ENCODE data around the gene STXBP4.

Gene STXBP4

DNA sequence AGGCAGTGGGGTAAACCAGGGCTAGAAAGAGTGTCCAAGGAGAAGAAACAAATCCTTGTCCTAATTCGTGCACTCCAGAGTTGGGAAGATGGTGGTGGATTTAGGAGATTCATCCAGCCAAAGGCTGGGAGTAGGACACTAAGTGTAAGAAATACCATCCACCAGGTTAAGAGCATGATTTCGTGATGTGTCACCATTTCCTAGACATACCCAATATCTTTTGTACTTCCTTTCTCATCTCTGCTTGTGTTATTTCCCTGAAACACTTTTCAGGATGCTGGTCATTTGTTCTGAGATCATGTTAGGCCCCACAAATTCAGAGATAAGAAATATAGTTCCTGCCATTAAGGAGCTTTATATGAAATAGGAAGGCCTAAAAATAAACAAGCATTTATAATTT, 189.9 kb downstream of the STXBP4 start:
- no peak overlapping the region for H3K4me2 ChIP-seq
- no peak for TF ChIP-seq Cebpa-rat (IDR thresholded peaks at IDR 0.05)

DNA sequence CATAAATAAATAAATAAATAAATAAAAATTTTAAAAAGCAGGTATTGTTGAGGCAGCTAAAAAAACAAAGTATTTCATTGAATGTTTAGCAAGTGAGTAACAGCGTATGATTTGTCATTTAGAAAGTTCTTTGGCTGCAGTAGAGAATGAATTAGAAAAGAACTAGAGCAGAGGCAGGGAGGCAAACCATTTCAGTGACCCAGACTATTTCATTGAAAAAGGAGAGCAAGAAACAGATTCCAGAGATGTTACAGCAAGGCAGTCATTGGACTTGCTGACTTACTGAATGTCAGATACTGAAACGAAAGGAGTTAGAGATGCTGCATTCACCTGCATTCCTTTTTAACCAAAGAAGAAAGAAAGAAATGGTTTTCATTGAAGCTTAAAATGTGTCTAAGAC, 190.7 kb downstream of the STXBP4 start:
- no peak for TF ChIP-seq Cebpa-rat (IDR thresholded peaks at IDR 0.05)
- H3K27ac ChIP-seq = no peak overlapping the region
- no peaks in the 10 kb centered on the region for H3K9me3 ChIP-seq
- H3K4me1 ChIP-seq = no peaks in the 10 kb centered on the region
- no peak overlapping the region for H3K9ac ChIP-seq
- H4K20me1 ChIP-seq = no peaks in the 10 kb centered on the region
- H3K4me3 ChIP-seq = no peak overlapping the region
- no peak overlapping the region for H3K4me2 ChIP-seq
- H3K27me3 ChIP-seq = no peaks in the 10 kb centered on the region
- peaks cover 9% of the 10 kb centered on the region; the same call in 1 of the 2 replicates for H3K36me3 ChIP-seq

More for the DNA sequence above, 189.9 kb downstream of the STXBP4 start:
- H3K36me3 ChIP-seq = peaks cover 9% of the 10 kb centered on the region; the same call in 1 of the 2 replicates
- no peak overlapping the region for H3K9ac ChIP-seq
- H3K4me1 ChIP-seq = no peaks in the 10 kb centered on the region
- H3K27me3 ChIP-seq = no peaks in the 10 kb centered on the region
- no peak overlapping the region for H3K27ac ChIP-seq
- no peaks in the 10 kb centered on the region for H3K9me3 ChIP-seq
- H4K20me1 ChIP-seq = no peaks in the 10 kb centered on the region
- H3K4me3 ChIP-seq = no peak overlapping the region

DNA sequence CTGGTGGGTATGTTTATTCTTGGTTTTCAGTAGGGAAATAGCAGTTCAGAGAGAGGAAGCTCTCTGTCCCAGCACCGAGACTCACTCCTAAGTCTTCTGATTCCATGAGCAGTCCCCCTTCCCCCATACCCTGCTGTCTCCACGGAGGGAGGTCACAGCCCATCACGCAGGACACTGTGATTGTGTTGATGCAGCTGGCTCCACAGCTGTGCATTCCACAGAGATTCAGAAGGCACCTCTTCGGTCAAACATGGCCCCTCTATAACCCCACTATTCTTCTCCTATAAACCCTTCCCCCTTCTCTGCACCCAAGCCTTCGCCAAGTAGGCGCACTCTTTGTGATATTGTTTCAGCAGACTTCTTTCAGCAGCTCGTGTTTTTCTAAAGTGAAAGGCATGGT, 191.9 kb downstream of the STXBP4 start:
- no peak for TF ChIP-seq Cebpa-rat (IDR thresholded peaks at IDR 0.05)
- no peak overlapping the region for H3K27ac ChIP-seq
- H3K4me1 ChIP-seq = no peaks in the 10 kb centered on the region
- H3K4me3 ChIP-seq = no peak overlapping the region
- H3K9ac ChIP-seq = no peak overlapping the region
- no peaks in the 10 kb centered on the region for H3K9me3 ChIP-seq
- peaks cover 9% of the 10 kb centered on the region; the same call in 1 of the 2 replicates for H3K36me3 ChIP-seq
- H3K4me2 ChIP-seq = no peak overlapping the region
- H3K27me3 ChIP-seq = no peaks in the 10 kb centered on the region
- no peaks in the 10 kb centered on the region for H4K20me1 ChIP-seq

DNA sequence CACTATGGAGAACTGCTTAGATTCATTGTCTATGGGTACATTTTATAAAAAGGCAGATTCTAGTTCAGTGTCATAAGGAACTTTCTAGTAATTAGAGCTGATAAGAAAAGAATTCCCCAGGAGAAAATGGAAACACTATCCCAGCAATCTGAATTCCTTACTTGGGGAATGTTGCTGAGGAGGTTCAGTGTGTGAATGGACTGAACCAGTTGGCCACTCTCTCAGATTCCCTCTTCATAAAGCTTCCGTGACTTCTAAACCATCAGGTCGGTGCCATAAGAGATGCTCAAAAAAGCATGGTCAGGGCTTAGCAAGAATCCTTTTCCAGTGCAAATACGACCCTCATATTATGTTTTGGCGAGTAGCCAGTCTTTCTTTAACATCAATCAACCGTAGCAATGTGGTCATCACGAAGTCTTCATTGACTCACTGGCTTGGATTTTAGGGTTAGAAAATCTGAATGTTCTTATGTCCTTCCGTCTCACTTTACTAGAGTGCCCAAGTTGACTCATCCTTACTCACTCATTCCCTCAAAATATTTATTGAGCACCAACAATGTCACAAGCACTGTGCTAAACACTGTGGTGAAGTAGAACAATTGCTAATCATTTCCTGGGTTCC, 193.5 kb downstream of the STXBP4 start:
- Histone ChIP-seq H4K20me1 (no peaks in the 10 kb centered on the region), H3K36me3 (peaks cover 9% of the 10 kb centered on the region; the same call in 1 of the 2 replicates), H3K9me3 (no peaks in the 10 kb centered on the region), H3K4me3 (no peak overlapping the region), H3K27ac (no peak overlapping the region), H3K9ac (no peak overlapping the region), H3K4me2 (no peak overlapping the region), H3K27me3 (no peaks in the 10 kb centered on the region), H3K4me1 (no peaks in the 10 kb centered on the region)
- no peak for TF ChIP-seq Cebpa-rat (IDR thresholded peaks at IDR 0.05)

DNA sequence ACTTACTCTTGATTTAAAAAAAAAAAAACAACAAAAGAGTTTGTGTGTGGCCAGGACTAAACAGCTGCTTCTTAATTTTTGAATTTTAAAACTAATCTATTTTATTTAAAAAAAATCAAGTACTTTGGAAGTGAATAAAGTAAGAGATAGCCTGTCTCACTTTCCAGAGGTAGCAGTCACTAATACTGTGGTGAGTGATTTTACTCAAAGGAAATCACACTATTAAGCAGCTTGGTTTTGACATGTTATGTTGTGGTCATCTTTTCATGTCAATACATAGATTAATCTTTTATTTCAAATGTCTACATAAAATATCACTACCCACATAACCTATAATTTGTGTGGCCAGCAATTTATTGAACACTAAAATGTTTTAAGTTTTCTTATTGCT, 194.0 kb downstream of the STXBP4 start:
- Histone ChIP-seq H3K4me1 (no peaks in the 10 kb centered on the region), H4K20me1 (no peaks in the 10 kb centered on the region), H3K9me3 (no peaks in the 10 kb centered on the region), H3K4me3 (no peak overlapping the region), H3K27me3 (no peaks in the 10 kb centered on the region), H3K36me3 (peaks cover 9% of the 10 kb centered on the region; the same call in 1 of the 2 replicates), H3K4me2 (no peak overlapping the region), H3K9ac (no peak overlapping the region), H3K27ac (no peak overlapping the region)
- no peak for TF ChIP-seq Cebpa-rat (IDR thresholded peaks at IDR 0.05)

DNA sequence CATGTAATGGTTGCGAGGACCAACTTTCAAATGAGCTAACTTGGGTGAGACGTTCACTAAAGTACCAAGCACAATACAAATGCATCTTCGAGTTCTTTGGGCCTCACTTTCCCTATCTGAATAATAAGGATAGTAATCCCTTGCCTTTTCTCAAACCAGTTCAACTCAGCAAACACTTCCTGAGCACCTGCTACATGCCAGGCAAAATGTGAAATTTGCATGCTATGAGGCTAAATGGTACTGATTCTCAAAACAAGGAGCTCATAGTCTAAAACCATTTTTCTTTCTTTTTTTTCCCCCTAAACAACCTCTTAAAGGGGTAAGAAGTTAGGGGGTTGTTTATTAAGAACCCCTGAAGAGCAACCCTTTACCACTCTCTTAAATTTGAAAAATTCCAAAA, 194.8 kb downstream of the STXBP4 start:
- H3K4me1 ChIP-seq = no peaks in the 10 kb centered on the region
- no peak overlapping the region for H3K9ac ChIP-seq
- TF ChIP-seq Cebpa-rat (IDR thresholded peaks at IDR 0.05) = no peak
- H3K4me2 ChIP-seq = no peak overlapping the region
- H3K27ac ChIP-seq = no peak overlapping the region
- H4K20me1 ChIP-seq = no peaks in the 10 kb centered on the region
- H3K27me3 ChIP-seq = no peaks in the 10 kb centered on the region
- H3K4me3 ChIP-seq = no peak overlapping the region
- H3K36me3 ChIP-seq = peaks cover 9% of the 10 kb centered on the region; the same call in 1 of the 2 replicates
- no peaks in the 10 kb centered on the region for H3K9me3 ChIP-seq

DNA sequence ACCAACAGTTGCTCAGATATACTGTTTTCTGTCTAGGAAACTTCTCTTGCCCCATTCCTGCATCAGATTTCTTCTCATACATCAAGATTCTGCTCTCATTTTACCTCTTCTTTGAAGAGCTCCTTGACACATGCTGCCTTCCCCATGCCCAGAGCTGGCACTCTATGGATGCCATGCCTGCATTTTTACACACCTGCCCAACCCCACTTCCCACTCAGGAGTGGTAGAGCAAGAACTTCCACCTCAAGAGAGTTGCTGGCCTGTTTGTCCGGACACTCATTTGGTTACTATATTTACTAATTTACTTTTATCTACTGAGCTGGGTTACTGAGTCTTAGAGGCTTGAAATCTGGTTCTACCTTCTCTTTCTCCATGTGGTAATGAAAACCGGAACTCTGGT, 197.9 kb downstream of the STXBP4 start:
- Histone ChIP-seq H3K36me3 (no peaks in the 10 kb centered on the region), H4K20me1 (no peaks in the 10 kb centered on the region), H3K4me1 (peaks cover 11% of the 10 kb centered on the region), H3K9ac (no peak overlapping the region), H3K27ac (no peak overlapping the region), H3K4me2 (no peak overlapping the region), H3K4me3 (no peak overlapping the region), H3K27me3 (no peaks in the 10 kb centered on the region), H3K9me3 (no peaks in the 10 kb centered on the region)
- no peak for TF ChIP-seq Cebpa-rat (IDR thresholded peaks at IDR 0.05)

DNA sequence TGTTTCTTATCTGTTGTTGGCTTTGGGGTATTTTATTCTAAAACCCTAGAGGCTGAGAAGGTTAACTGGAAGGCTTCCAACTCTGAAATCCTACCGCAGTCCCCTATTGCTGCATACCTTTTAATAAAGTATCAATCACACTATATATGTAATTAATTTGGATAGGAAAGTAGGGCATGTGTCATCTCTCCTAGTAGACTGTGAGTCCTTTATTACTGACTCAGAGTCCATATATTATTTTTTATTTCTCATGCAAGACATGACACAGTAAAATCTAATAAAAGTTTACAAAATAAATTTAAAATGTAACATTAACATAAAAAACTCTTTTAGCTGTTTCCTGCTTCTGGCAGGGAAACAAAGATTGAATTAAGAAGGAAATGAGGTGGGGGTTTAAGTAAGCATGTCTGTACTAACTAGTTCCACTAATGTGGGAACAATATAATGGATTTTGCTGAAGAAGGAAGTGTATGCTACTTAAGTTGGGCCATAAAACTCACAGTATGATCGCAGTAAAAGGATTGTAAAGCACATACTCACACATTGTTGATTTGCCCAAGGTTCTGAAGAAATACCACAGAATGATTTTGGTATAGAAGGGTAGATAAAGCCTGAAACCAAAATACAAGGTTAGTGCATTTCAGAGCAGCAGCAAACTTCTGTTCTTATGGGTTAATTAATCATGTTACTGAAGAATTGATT, 198.6 kb downstream of the STXBP4 start:
- H3K4me1 ChIP-seq = peaks cover 11% of the 10 kb centered on the region

DNA sequence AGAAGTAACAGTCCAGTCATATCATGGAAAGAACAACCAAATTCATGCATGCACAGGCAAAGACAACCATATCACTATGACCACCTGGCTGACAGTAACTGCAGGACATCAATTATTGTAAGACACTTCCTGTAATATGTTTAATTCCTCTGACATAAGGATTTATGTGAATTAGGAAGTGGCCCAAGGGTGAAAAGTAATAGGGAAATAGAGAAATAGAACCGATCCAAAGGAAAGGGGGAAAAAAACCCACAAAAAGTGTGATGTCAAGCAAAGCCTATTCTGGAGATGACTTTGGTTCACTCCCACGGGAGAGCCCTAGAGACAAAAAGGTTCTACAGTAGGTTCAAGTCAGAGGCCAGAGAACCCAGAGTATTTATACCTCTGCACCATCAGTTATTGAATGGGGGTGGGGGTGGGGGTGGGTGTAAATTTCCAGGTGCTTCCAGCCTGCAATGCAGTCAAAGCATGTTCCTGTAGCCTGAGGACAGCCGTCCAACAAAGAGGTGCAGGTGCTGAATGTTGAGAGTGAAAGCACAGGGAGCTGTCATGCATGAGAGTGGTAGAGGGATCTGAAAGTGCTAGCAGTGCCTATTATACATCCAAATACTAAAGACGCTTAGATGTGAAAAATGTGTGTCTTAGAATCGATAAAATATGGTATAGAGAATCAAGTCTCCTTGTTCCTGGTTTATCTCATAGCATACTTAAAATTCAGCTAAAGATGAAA, 200.6 kb downstream of the STXBP4 start:
- no peaks in the 10 kb centered on the region for H4K20me1 ChIP-seq
- no peaks in the 10 kb centered on the region for H3K36me3 ChIP-seq
- no peak overlapping the region for H3K9ac ChIP-seq
- TF ChIP-seq Cebpa-rat (IDR thresholded peaks at IDR 0.05) = no peak
- peaks cover 5% of the 10 kb centered on the region; the same call in 1 of the 2 replicates for H3K9me3 ChIP-seq
- H3K4me3 ChIP-seq = no peak overlapping the region
- peak overlapping the region; percentile 33; the same call in 1 of the 2 replicates for H3K4me2 ChIP-seq
- H3K4me1 ChIP-seq = peaks cover 11% of the 10 kb centered on the region
- H3K27me3 ChIP-seq = no peaks in the 10 kb centered on the region
- H3K27ac ChIP-seq = no peak overlapping the region

More for the DNA sequence above, 198.6 kb downstream of the STXBP4 start:
- H3K27me3 ChIP-seq = no peaks in the 10 kb centered on the region
- no peak overlapping the region for H3K27ac ChIP-seq
- no peaks in the 10 kb centered on the region for H3K36me3 ChIP-seq
- H3K9me3 ChIP-seq = no peaks in the 10 kb centered on the region
- no peak for TF ChIP-seq Cebpa-rat (IDR thresholded peaks at IDR 0.05)
- no peaks in the 10 kb centered on the region for H4K20me1 ChIP-seq
- H3K9ac ChIP-seq = no peak overlapping the region
- no peak overlapping the region for H3K4me3 ChIP-seq
- no peak overlapping the region for H3K4me2 ChIP-seq

Data from BLaER1 (cell line).